ENCODE data around the gene ADAMTS15.

DNA sequence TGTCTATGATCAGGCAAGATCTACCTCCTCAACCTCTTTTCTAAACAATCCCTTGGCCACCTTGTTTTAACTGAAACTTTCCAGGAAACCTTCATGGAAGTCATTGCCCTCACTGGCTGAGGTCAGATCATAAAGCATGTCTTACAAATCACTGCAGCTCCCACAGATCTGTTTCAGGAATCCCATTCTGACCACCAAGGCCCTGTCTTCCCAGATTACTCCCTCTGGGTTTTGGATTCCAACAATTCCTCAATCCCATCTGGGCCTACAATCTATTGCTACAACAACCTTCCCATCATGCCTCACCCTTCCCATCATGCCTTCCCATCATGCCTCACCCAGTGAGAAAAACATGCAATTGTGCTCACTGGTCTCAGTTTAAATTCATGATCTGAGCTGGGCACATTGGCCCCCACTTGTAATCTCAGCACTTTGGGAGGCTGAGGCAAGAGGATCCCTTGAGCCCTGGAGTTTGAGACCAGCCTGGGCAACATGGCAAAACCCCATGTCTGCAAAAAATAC, 15.9 kb downstream of the ADAMTS15 start:
- TF ChIP-seq, protein P1, sequence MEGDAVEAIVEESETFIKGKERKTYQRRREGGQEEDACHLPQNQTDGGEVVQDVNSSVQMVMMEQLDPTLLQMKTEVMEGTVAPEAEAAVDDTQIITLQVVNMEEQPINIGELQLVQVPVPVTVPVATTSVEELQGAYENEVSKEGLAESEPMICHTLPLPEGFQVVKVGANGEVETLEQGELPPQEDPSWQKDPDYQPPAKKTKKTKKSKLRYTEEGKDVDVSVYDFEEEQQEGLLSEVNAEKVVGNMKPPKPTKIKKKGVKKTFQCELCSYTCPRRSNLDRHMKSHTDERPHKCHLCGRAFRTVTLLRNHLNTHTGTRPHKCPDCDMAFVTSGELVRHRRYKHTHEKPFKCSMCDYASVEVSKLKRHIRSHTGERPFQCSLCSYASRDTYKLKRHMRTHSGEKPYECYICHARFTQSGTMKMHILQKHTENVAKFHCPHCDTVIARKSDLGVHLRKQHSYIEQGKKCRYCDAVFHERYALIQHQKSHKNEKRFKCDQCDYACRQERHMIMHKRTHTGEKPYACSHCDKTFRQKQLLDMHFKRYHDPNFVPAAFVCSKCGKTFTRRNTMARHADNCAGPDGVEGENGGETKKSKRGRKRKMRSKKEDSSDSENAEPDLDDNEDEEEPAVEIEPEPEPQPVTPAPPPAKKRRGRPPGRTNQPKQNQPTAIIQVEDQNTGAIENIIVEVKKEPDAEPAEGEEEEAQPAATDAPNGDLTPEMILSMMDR (IDR thresholded peaks at IDR 0.05) = no peak
- TF ChIP-seq POLR2A (IDR thresholded peaks at IDR 0.05) = no peak

Data from heart left ventricle (tissue), 13 donors.